ENCODE results near the gene PTBP3.

Gene PTBP3

GRCh38 chr9:112338561-112338960 lies 5.1 kb upstream of the PTBP3 start:
- DNase-seq (ENCODE audit: insufficient read length, low spot score) (no peak), FAIRE-seq (no peak)
- no peak for TF ChIP-seq CTCF (IDR thresholded peaks at IDR 0.05; ENCODE audit: insufficient read depth, missing control alignments)

GRCh38 chr9:112337547-112337946 lies 4.1 kb upstream of the PTBP3 start:
- DNase-seq (ENCODE audit: insufficient read length, low spot score) (no peak), FAIRE-seq (no peak)
- no peak for TF ChIP-seq CTCF (IDR thresholded peaks at IDR 0.05; ENCODE audit: insufficient read depth, missing control alignments)

- FAIRE-seq (no peak), DNase-seq (ENCODE audit: insufficient read length, low spot score) (no peak)
- TF ChIP-seq CTCF (IDR thresholded peaks at IDR 0.05; ENCODE audit: insufficient read depth, missing control alignments) = no peak
Measured at GRCh38 chr9:112334432-112334841, 1.0 kb upstream of the PTBP3 start.

- DNase-seq (ENCODE audit: insufficient read length, low spot score) (peak; percentile 51), FAIRE-seq (no peak)
- no peak for TF ChIP-seq CTCF (IDR thresholded peaks at IDR 0.05; ENCODE audit: insufficient read depth, missing control alignments)
Measured at GRCh38 chr9:112333639-112334431, 416 bp upstream of the PTBP3 start.

GRCh38 chr9:112332674-112332976 lies 794 bp downstream of the PTBP3 start:
- TF ChIP-seq CTCF (IDR thresholded peaks at IDR 0.05; ENCODE audit: insufficient read depth, missing control alignments) = no peak
- FAIRE-seq (no peak), DNase-seq (ENCODE audit: insufficient read length, low spot score) (no peak)

- no peak for DNase-seq (ENCODE audit: insufficient read length, low spot score)
- FAIRE-seq = no peak
- TF ChIP-seq CTCF (IDR thresholded peaks at IDR 0.05; ENCODE audit: insufficient read depth, missing control alignments) = no peak
Measured at GRCh38 chr9:112332214-112332613, 1.2 kb downstream of the PTBP3 start.

- DNase-seq (ENCODE audit: insufficient read length, low spot score) (no peak), FAIRE-seq (no peak)
- no peak for TF ChIP-seq CTCF (IDR thresholded peaks at IDR 0.05; ENCODE audit: insufficient read depth, missing control alignments)
Measured at GRCh38 chr9:112331674-112331952, 1.8 kb downstream of the PTBP3 start.

Measured in D721Med (cell line).